Measurements from ENCODE around the gene CTR9. TPM values are rescaled to one million over a fixed set of nuclear protein-coding genes. Genes with fewer than 3 reads are reported as not detected.

Gene CTR9
- total RNA-seq, 1 donor from 2014 or later: 30.2 TPM

DNA sequence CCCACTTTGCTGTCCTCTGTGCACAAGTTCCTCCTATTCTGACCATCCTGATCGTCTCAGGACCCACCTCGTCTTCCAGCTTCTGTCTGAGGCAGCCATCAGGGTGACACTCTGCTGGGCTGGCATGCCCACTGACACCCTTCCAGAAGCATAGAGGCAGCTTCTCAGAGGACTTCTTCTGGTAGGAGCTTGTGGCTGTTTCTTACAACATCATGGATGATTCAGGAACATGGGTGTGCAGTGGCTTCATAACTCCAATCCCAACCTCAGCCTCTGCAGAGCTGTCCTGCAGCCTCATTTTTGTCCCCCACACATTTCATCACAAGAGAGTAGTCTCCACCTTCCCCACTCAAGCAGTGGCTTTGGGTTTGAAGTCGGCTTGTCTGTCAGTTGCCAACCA lies 20.9 kb upstream of the CTR9 start:
- DNase-seq: no peak
- Histone ChIP-seq H3K27ac (no peak overlapping the region), H3K4me1 (peaks cover 28% of the 10 kb centered on the region), H3K9me3 (no peaks in the 10 kb centered on the region), H3K36me3 (no peaks in the 10 kb centered on the region), H3K27me3 (ENCODE audit: low read depth) (no peaks in the 10 kb centered on the region), H3K4me3 (no peak overlapping the region)
- ATAC-seq: no peak
- intact Hi-C loops (cut with DNase I): no loop called here
- TF ChIP-seq, protein P1, sequence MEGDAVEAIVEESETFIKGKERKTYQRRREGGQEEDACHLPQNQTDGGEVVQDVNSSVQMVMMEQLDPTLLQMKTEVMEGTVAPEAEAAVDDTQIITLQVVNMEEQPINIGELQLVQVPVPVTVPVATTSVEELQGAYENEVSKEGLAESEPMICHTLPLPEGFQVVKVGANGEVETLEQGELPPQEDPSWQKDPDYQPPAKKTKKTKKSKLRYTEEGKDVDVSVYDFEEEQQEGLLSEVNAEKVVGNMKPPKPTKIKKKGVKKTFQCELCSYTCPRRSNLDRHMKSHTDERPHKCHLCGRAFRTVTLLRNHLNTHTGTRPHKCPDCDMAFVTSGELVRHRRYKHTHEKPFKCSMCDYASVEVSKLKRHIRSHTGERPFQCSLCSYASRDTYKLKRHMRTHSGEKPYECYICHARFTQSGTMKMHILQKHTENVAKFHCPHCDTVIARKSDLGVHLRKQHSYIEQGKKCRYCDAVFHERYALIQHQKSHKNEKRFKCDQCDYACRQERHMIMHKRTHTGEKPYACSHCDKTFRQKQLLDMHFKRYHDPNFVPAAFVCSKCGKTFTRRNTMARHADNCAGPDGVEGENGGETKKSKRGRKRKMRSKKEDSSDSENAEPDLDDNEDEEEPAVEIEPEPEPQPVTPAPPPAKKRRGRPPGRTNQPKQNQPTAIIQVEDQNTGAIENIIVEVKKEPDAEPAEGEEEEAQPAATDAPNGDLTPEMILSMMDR (IDR thresholded peaks at IDR 0.05): no peak

DNA sequence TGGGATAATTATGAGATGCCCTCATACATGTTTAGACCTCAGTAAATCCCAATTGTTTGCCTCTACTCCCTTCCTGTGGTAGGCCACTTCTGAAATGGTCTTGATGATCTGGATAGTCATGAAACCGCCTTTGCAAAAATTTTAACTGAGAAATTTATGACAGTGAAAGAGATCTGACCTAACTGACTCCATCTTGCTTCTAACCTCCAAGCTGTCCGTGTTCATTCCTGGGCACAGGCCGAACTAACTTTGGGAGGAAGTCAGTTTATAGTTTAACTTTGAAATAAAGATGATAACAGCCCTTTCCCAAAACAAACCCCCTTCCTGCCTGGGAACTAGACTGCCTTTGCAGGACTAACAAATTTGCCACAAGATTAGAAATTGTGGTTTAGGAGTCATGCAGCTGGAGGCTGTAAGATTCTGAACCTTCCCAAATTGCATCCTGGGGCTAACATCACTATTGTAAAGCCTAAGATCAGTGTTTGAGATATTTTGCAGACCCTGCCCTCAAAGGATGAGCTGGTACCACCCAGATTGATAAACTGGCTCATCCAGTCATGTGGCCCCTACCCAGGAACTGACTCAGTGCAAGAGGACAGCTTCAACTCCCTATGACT lies 19.9 kb upstream of the CTR9 start:
- no peaks in the 10 kb centered on the region for H3K36me3 ChIP-seq
- H3K4me3 ChIP-seq: no peak overlapping the region
- TF ChIP-seq, protein P1 (IDR thresholded peaks at IDR 0.05): no peak
- H3K27me3 ChIP-seq (ENCODE audit: low read depth): no peaks in the 10 kb centered on the region
- DNase-seq: no peak
- ATAC-seq: no peak
- no peak overlapping the region for H3K27ac ChIP-seq
- no peaks in the 10 kb centered on the region for H3K9me3 ChIP-seq
- peaks cover 39% of the 10 kb centered on the region for H3K4me1 ChIP-seq
- intact Hi-C loops (cut with DNase I): no loop called here

DNA sequence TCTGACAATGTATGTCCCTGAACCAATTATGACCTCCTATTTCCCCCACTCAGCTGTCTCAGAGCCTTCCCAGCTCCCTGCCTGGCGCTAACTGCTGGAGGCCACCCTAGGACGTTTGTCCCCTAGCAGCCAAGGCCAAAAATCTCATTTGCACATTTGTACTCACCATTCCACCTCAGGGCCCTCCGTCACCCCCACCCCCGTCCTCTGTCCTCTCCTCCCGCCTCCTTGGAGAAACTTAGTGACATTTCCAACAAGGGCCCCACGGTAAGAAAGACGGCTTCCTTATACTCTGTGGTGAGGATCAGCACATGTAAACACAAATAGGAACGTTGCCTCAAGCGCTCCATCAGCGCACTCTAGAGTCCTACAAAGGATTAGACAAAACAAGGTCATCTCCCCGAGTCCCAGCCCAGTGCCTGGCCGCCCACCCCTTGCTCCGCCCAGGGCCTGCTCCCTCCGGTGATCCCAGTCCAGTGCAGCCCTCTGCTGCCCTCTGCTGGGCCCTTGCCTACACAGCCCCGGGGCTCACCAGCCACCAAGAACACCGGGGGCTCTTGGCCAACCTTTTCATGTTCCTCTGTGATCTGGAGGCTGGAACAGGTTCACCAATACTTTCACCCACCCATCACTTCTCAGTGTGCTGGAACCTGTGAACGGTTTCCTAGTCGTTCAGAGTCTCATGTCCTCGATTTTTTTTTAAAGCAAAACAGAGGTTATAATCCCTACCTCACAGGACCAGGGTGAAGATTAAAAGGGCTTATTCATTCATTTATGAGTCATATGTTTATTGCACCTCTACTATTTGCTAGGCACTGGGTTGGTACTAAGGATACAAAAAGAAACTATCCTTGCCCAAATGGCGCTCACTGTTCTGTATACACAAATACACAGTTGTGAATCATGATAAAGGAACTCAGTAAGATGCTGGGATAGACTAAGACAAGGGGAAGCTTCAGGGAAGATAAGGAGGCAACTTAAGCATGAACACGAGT lies 15.3 kb upstream of the CTR9 start:
- H3K4me1 ChIP-seq: peaks cover 23% of the 10 kb centered on the region
- DNase-seq (peak; percentile 94), ATAC-seq (peak; percentile 99 to 100)
- H3K27ac ChIP-seq: peak overlapping the region; percentile 56
- no peaks in the 10 kb centered on the region for H3K27me3 ChIP-seq (ENCODE audit: low read depth)
- TF ChIP-seq, protein P1 (IDR thresholded peaks at IDR 0.05): peak; percentile 99
- intact Hi-C loops (cut with DNase I): loop anchor here (5.0 kb wide), 1 partner anchor 328 kb away; no protein-coding TSS in a partner anchor
- no peaks in the 10 kb centered on the region for H3K36me3 ChIP-seq
- peak overlapping the region; percentile 10 for H3K4me3 ChIP-seq
- no peaks in the 10 kb centered on the region for H3K9me3 ChIP-seq

DNA sequence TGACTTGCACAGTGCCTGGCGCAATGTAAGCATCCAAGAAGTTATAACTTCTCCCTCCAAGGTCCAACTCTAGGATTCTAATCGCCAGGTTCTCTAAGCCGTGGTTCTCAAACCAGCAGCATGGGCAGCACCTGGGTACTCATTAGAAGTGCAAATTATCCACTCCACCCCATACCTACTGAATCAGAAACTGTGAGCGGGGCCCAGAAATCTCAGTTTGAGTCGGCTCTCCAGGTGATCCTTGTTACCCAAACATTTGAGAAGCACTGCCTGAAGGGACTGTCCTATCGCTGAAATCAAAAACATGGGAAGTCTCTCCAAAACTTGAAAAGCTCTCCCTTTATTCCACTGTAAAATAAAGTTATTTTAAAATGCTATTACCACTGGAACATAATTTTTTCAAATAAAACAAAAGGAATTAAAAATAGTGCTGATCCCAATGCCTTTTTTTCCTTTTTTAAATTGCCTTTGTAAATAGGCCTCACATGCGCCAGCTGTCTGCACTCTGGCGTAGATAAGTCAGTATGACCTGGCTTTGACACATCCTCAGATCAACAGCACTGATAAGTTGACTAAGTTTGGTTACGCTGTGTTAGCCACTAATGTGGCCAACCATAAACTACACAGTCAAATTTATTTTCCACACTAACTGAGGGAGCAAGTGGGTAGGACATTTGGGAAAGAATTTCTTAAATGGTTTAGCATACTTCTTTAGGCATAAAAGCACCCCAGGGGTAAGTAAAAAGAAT lies 8.4 kb upstream of the CTR9 start:
- Histone ChIP-seq H3K4me3 (no peak overlapping the region), H3K4me1 (no peaks in the 10 kb centered on the region), H3K27ac (no peak overlapping the region), H3K36me3 (no peaks in the 10 kb centered on the region), H3K27me3 (ENCODE audit: low read depth) (no peaks in the 10 kb centered on the region), H3K9me3 (no peaks in the 10 kb centered on the region)
- ATAC-seq (peak in 1 of 2 donors; percentile 46), DNase-seq (no peak)
- intact Hi-C loops (cut with DNase I): no loop called here
- TF ChIP-seq, protein P1 (IDR thresholded peaks at IDR 0.05): no peak

DNA sequence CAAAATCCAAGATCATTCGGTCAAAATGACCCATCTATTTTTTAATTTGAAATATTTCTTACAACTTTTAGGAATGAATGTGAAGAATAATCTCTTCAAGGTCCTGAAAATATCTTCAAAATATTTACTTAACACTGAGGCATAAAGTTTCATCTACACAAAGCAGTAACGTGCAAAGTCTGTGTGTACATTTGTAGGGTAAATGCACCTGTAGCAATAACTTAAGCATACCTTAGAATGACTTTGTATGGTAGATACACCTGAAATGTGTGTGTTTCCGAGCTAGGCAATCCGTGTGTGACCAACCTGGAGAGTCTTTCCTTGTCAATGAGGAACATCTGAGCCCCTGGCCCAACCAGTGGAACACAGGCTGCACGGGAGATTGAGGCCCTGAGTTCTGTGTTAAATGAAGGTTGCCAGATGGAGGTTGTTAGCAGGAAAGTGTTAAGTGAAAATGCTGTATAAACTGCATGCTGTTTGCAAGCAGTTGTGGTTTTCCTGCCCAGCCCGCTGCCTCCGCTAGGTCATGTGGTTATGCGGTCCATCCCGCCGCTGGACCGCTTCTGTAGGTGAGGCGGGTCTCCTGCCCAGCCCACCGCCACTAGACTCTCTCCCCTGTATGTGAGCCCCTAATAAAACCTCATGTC lies 7.6 kb upstream of the CTR9 start:
- Histone ChIP-seq H3K4me3 (no peak overlapping the region), H3K36me3 (no peaks in the 10 kb centered on the region), H3K27ac (no peak overlapping the region), H3K4me1 (no peaks in the 10 kb centered on the region), H3K9me3 (no peaks in the 10 kb centered on the region), H3K27me3 (ENCODE audit: low read depth) (no peaks in the 10 kb centered on the region)
- intact Hi-C loops (cut with DNase I): no loop called here
- ATAC-seq: peak in 1 of 2 donors; percentile 51
- DNase-seq: no peak
- TF ChIP-seq, protein P1 (IDR thresholded peaks at IDR 0.05): no peak
